Ovary (tissue), 3 donors: ENCODE results near the gene SYDE2.

Source experiments
- CTCF ChIP-seq, 3 donors: fragments of 450-650 bp in 2 of 3; fragments of 200-600 bp in 1 of 3; IDR thresholded peaks; one replicate each; pipeline versions ENCODE4 v1.5.1 to v1.8.0; 2016 to 2022; ENCODE audit warnings: antibody characterized with exemption in 3 of 3, mild to moderate bottlenecking in 1 of 3
- EP300 ChIP-seq: sonication (generic); formaldehyde crosslinking; IDR thresholded peaks from one replicate; pipeline ENCODE4 v1.6.1; 2017; ENCODE audit warnings: antibody characterized with exemption
- POLR2A ChIP-seq: fragments of 450-650 bp; IDR thresholded peaks from one replicate; pipeline ENCODE4 v1.6.1; 2017; ENCODE audit warnings: antibody characterized with exemption, mild to moderate bottlenecking, moderate library complexity
- donor health status: DM: no; HTN: no; CAD: no.

- TF ChIP-seq POLR2A (no peak), CTCF (IDR thresholded peaks at IDR 0.05) (no peak), EP300 (no peak)
Measured at GRCh38 chr1:85214654-85215053, 13.8 kb upstream of the SYDE2 start.
